Effector CD4-positive, alpha-beta T cell (primary cell): ENCODE results near the gene MPST.

ENCODE experiments used
- DNase-seq: peaks from one replicate; pipeline ENCODE4 v3.0.0-alpha.2; 2020

MPST gene

GRCh38 chr22:37023743-37024338 lies 4.3 kb downstream of the MPST start:
- DNase-seq, result no peak

- no peak for DNase-seq
Observed at GRCh38 chr22:37024339-37025157, 5.0 kb downstream of the MPST start.

GRCh38 chr22:37025500-37026070 lies 6.0 kb downstream of the MPST start:
- no peak for DNase-seq

- DNase-seq, result no peak
Observed at GRCh38 chr22:37026325-37026724, 6.8 kb downstream of the MPST start.

GRCh38 chr22:37027556-37027955 lies 8.0 kb downstream of the MPST start:
- DNase-seq, result no peak

- DNase-seq, result no peak
Observed at GRCh38 chr22:37028692-37029674, 9.4 kb downstream of the MPST start.

GRCh38 chr22:37030560-37031281 lies 11.2 kb downstream of the MPST start:
- no peak for DNase-seq

- DNase-seq, result no peak
Observed at GRCh38 chr22:37032134-37032534, 12.6 kb downstream of the MPST start.

GRCh38 chr22:37032535-37033460 lies 13.3 kb downstream of the MPST start:
- DNase-seq, result no peak

- no peak for DNase-seq
Observed at GRCh38 chr22:37033605-37034430, 14.3 kb downstream of the MPST start.

- no peak for DNase-seq
Observed at GRCh38 chr22:37036655-37037377, 17.3 kb downstream of the MPST start.

GRCh38 chr22:37037669-37038068 lies 18.1 kb downstream of the MPST start:
- no peak for DNase-seq

GRCh38 chr22:37039466-37039865 lies 19.9 kb downstream of the MPST start:
- no peak for DNase-seq

GRCh38 chr22:37043209-37043827 lies 23.8 kb downstream of the MPST start:
- no peak for DNase-seq

GRCh38 chr22:37043828-37044538 lies 24.4 kb downstream of the MPST start:
- no peak for DNase-seq

- DNase-seq, result no peak
Observed at GRCh38 chr22:37044634-37045625, 25.4 kb downstream of the MPST start.

GRCh38 chr22:37045958-37046357 lies 26.4 kb downstream of the MPST start:
- no peak for DNase-seq
